Uterus (tissue), 2 donors: Measurements from ENCODE around the gene MRPL30.

Experiments used
- CTCF ChIP-seq, 4 experiments: fragments of 200-600 bp in 2 of 4; fragments of 450-650 bp in 2 of 4; sonication (generic) in 2 of 4; IDR thresholded peaks; one replicate each; pipeline ENCODE4 v1.5.1; 2016 to 2019; ENCODE audit warnings: antibody characterized with exemption in 4 of 4, mild to moderate bottlenecking in 2 of 4, moderate library complexity in 1 of 4
- POLR2A ChIP-seq, 2 donors: fragments of 450-650 bp; IDR thresholded peaks; one replicate each; pipeline ENCODE4 v1.6.1; 2016; ENCODE audit warnings: antibody characterized with exemption in 2 of 2, mild to moderate bottlenecking in 1 of 2, moderate library complexity in 1 of 2

- TF ChIP-seq CTCF (IDR thresholded peaks at IDR 0.05) (no peak), POLR2A (IDR thresholded peaks at IDR 0.05) (no peak)
Observed at GRCh38 chr2:99139003-99139402, 42.0 kb upstream of the MRPL30 start.
